Left ventricle myocardium inferior (tissue), 1 donor: Measurements from ENCODE around the gene KRT16. TPM values are rescaled to one million over a fixed set of nuclear protein-coding genes. Genes with fewer than 3 reads are reported as not detected.

ENCODE experiments used
- DNase-seq: peaks from one replicate; pipeline ENCODE4 v3.0.0-alpha.2; 2020
- H3K27ac ChIP-seq: fragments of 200-600 bp; replicated peaks from 2 replicates; pipeline ENCODE4 v1.8.0; 2021
- H3K27me3 ChIP-seq: fragments of 200-600 bp; 2 replicates; pipeline ENCODE4 v1.8.0; 2021; ENCODE audit warnings: low read depth
- H3K36me3 ChIP-seq: fragments of 200-600 bp; 2 replicates; pipeline ENCODE4 v1.8.0; 2021
- H3K4me1 ChIP-seq: fragments of 200-600 bp; 2 replicates; pipeline ENCODE4 v1.8.0; 2021
- H3K4me3 ChIP-seq: fragments of 200-600 bp; 2 replicates; pipeline ENCODE4 v1.8.0; 2021; ENCODE audit warnings: mild to moderate bottlenecking, moderate library complexity
- H3K9me3 ChIP-seq: fragments of 200-600 bp; replicated peaks from 2 replicates; pipeline ENCODE4 v1.8.0; 2021
- intact Hi-C: fragments of 100-400 bp; cut with micrococcal nuclease; formaldehyde crosslinking; loops from one replicate; pipeline ENCODE4 v1.11.0; 2022
- total RNA-seq: library from RNA; stranded (reverse); fragmentation: NEBNext Ultra II Directional; extraction: Animal tissue kit (Norgen Biotek cat#: 25700); gene quantifications from one replicate; pipeline ENCODE4 v1.2.1, GENCODE V29; 2021
- TF ChIP-seq, protein P1 (sequence below): fragments of 200-600 bp; IDR thresholded peaks from 2 replicates; pipeline ENCODE4 v1.8.0; 2021; ENCODE audit warnings: antibody characterized with exemption, mild to moderate bottlenecking, borderline replicate concordance
- donor health status: DM: no; HTN: yes; CAD: no; lungs with severe emphysema.

The KRT16 gene
- total RNA-seq, 1 donor from 2014 or later: not detected

GRCh38 chr17:41565338-41565737 lies 47.2 kb downstream of the KRT16 start:
- TF ChIP-seq, protein P1, sequence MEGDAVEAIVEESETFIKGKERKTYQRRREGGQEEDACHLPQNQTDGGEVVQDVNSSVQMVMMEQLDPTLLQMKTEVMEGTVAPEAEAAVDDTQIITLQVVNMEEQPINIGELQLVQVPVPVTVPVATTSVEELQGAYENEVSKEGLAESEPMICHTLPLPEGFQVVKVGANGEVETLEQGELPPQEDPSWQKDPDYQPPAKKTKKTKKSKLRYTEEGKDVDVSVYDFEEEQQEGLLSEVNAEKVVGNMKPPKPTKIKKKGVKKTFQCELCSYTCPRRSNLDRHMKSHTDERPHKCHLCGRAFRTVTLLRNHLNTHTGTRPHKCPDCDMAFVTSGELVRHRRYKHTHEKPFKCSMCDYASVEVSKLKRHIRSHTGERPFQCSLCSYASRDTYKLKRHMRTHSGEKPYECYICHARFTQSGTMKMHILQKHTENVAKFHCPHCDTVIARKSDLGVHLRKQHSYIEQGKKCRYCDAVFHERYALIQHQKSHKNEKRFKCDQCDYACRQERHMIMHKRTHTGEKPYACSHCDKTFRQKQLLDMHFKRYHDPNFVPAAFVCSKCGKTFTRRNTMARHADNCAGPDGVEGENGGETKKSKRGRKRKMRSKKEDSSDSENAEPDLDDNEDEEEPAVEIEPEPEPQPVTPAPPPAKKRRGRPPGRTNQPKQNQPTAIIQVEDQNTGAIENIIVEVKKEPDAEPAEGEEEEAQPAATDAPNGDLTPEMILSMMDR: no peak
- Histone ChIP-seq H3K4me1 (no peaks in the 10 kb centered on the region), H3K4me3 (no peak overlapping the region), H3K27me3 (peaks cover 95% of the 10 kb centered on the region), H3K27ac (no peak overlapping the region), H3K36me3 (no peaks in the 10 kb centered on the region), H3K9me3 (no peaks in the 10 kb centered on the region)
- DNase-seq: no peak
- intact Hi-C loops: no loop called here

- DNase-seq: no peak
- Histone ChIP-seq H3K27ac (no peak overlapping the region), H3K4me1 (no peaks in the 10 kb centered on the region), H3K27me3 (peaks cover 99% of the 10 kb centered on the region), H3K4me3 (no peak overlapping the region), H3K36me3 (no peaks in the 10 kb centered on the region), H3K9me3 (no peaks in the 10 kb centered on the region)
- TF ChIP-seq, protein P1: no peak
- intact Hi-C loops: no loop called here
Observed at GRCh38 chr17:41563607-41564170, 48.9 kb downstream of the KRT16 start.

- intact Hi-C loops: no loop called here
- no peaks in the 10 kb centered on the region for H3K9me3 ChIP-seq
- TF ChIP-seq, protein P1: no peak
- peaks cover 100% of the 10 kb centered on the region for H3K27me3 ChIP-seq
- H3K4me3 ChIP-seq: no peak overlapping the region
- no peak overlapping the region for H3K27ac ChIP-seq
- no peaks in the 10 kb centered on the region for H3K4me1 ChIP-seq
- DNase-seq: no peak
- H3K36me3 ChIP-seq: no peaks in the 10 kb centered on the region
Observed at GRCh38 chr17:41561554-41561953, 51.0 kb downstream of the KRT16 start.

Other genes with a start within 250 kb of the KRT16 start
- gene KRT33B, start 243.0 kb downstream of the KRT16 start, total RNA-seq: not detected
- not detected for gene KRT34, start 230.5 kb downstream of the KRT16 start, total RNA-seq
- not detected for gene KRT31, start 215.2 kb downstream of the KRT16 start, total RNA-seq
- gene KRT37, start 188.2 kb downstream of the KRT16 start, total RNA-seq: not detected
- not detected for gene KRT38, start 171.8 kb downstream of the KRT16 start, total RNA-seq
- 0.22 TPM for gene KRT32, start 145.4 kb downstream of the KRT16 start, total RNA-seq
- gene KRT35, start 131.6 kb downstream of the KRT16 start, total RNA-seq: not detected
- not detected for gene KRT36, start 122.9 kb downstream of the KRT16 start, total RNA-seq
- gene KRT13, start 107.2 kb downstream of the KRT16 start, total RNA-seq: not detected
- gene KRT15, start 93.9 kb downstream of the KRT16 start, total RNA-seq: not detected
- gene KRT19, start 84.5 kb downstream of the KRT16 start, total RNA-seq: 0.60 TPM
- not detected for gene KRT9, start 40.7 kb downstream of the KRT16 start, total RNA-seq
- gene KRT14, start 25.9 kb downstream of the KRT16 start, total RNA-seq: not detected
- not detected for gene KRT17, start 11.8 kb upstream of the KRT16 start, total RNA-seq
- 1,125 TPM for gene EIF1, start 76.1 kb upstream of the KRT16 start, total RNA-seq
- not detected for gene GAST, start 99.6 kb upstream of the KRT16 start, total RNA-seq
- 0.14 TPM for gene HAP1, start 121.9 kb upstream of the KRT16 start, total RNA-seq
- gene JUP, start 173.9 kb upstream of the KRT16 start, total RNA-seq: 160 TPM
- 6.0 TPM for gene P3H4, start 199.2 kb upstream of the KRT16 start, total RNA-seq
- 10.4 TPM for gene FKBP10, start 200.2 kb upstream of the KRT16 start, total RNA-seq
- 18.3 TPM for gene NT5C3B, start 223.5 kb upstream of the KRT16 start, total RNA-seq
- not detected for gene KLHL10, start 225.1 kb upstream of the KRT16 start, total RNA-seq